Measurements from ENCODE around the gene BST1.

BST1 gene, protein sequence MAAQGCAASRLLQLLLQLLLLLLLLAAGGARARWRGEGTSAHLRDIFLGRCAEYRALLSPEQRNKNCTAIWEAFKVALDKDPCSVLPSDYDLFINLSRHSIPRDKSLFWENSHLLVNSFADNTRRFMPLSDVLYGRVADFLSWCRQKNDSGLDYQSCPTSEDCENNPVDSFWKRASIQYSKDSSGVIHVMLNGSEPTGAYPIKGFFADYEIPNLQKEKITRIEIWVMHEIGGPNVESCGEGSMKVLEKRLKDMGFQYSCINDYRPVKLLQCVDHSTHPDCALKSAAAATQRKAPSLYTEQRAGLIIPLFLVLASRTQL
- total RNA-seq = 0 to 0.61 (median 0.33) reads per million in 4 donors

GRCh38 chr4:15702941-15703403 lies at the start of gene BST1:
BST1 (plus strand) TSS chr4:15703065; CDS start chr4:15703145, 80 bp downstream.
- DNase-seq = peak in 4 of 5 donors; percentile 20 to 43 (median 26)

- no peak for DNase-seq
Observed at GRCh38 chr4:15653420-15653819, 49.4 kb upstream of the BST1 start.

GRCh38 chr4:15653864-15654592 lies 48.8 kb upstream of the BST1 start:
- peak in 1 of 5 donors; percentile 34 for DNase-seq

DNA sequence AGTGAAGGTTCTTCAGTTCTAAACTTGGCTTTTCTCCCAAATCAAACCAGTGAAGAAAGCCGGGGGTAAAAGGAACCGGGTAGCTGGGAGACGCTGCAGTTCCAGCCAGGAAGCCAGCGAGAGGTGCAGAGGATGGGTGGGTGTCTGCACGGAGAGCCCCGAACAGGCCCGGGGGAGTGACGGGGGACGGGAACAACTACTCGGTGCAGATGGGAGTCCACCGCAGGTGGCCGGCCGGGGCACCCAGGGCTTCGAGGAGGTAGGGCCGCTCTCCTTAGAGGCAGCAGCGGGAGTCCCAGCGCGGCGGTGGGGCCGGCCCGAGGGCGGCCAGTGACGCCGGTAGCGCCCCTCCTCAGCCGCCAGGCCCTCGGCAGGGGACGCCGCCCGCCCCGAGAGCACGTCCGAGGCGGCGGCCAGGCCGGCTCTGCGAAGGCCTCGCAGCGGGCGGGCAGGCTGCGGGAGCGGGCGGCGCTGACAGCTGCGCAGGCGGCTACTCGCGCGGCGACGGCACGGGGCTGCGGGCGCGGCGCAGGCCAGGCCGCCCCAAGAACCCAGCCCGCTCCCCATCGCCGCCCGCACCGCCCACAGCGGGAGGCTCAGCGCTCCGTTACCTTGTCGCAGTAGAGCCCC lies 48.2 kb upstream of the BST1 start:
- peak in 4 of 5 donors; percentile 11 to 36 (median 20) for DNase-seq

- peak; percentile 69 to 89 (median 74) for DNase-seq
Observed at GRCh38 chr4:15655223-15656037, 47.4 kb upstream of the BST1 start, which contains the start of gene FBXL5. FBXL5 (minus strand) TSS chr4:15655357; CDS start chr4:15655287, 70 bp downstream.

- no peak for DNase-seq
Observed at GRCh38 chr4:15656038-15656470, 46.8 kb upstream of the BST1 start.

- no peak for DNase-seq
Observed at GRCh38 chr4:15657366-15657765, 45.5 kb upstream of the BST1 start.

GRCh38 chr4:15658136-15658770 lies 44.6 kb upstream of the BST1 start:
- DNase-seq = no peak

GRCh38 chr4:15658781-15659180 lies 44.1 kb upstream of the BST1 start:
- DNase-seq = no peak

DNA sequence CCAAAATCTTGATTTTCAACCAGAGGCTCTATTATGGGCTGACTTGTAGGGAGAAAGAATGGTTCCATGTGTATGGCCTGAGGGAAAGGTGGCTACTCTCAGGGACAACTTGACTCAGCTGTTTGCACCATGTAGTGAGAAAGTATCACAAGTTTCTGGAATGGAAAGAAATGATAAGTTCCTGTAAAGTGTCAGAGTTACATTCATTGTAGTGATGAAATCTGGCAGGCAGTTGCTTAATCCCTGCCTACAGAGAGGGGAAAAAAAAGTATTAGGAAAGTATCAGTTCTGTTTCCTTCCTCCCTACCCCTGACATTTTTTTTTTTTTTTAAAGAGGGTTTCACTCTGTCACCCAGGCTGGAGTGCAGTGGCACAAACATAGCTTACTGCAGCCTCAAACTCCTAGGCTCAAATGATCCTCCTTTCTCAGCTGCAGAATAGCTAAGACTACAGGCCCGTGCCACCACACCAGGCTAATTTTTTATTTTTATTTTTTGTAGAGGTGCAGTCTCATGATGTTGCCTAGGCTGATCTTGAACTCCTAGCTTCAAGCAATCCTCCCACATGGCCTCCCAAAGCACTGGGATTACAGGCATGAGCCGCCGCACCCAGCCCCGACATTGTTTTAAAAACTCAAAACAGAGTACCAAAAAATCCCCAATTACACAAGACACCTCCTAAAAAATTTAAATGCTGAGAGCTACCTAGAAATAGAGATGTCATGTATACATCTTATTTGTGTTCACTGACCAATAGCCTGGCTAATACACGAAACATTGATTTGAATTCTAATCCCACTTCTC lies 42.9 kb upstream of the BST1 start:
- DNase-seq = peak in 1 of 5 donors; percentile 46

DNA sequence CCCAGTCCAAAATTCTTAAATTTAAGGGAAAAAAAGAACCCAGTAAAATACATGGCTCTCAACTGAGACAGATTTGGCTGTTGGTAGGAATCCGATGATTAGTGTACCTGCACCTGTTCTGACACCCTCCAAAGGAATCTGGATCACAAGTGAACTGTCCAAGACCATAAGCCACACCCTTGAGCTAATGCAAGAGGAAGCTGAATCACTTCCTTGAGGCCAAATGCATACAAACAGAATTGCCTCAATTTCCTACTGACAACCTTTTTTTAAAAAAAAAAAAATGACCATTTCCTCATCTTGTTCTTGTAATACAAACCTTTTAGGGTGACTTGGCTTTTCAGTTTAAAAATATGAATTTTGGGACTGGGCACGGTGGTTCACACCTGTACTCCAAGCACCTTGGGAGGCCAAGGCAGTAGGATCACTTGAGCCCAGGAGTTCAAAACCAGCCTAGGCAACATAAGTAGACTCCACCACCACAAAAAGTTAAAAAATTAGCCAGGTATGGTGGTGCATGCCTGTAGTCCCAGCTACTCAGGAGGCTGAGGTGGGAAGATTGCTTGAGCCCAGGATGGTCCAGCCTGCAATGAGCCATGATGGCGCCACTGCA lies 37.0 kb upstream of the BST1 start:
- peak in 1 of 5 donors; percentile 25 for DNase-seq

GRCh38 chr4:15667006-15667405 lies 35.9 kb upstream of the BST1 start:
- no peak for DNase-seq

DNA sequence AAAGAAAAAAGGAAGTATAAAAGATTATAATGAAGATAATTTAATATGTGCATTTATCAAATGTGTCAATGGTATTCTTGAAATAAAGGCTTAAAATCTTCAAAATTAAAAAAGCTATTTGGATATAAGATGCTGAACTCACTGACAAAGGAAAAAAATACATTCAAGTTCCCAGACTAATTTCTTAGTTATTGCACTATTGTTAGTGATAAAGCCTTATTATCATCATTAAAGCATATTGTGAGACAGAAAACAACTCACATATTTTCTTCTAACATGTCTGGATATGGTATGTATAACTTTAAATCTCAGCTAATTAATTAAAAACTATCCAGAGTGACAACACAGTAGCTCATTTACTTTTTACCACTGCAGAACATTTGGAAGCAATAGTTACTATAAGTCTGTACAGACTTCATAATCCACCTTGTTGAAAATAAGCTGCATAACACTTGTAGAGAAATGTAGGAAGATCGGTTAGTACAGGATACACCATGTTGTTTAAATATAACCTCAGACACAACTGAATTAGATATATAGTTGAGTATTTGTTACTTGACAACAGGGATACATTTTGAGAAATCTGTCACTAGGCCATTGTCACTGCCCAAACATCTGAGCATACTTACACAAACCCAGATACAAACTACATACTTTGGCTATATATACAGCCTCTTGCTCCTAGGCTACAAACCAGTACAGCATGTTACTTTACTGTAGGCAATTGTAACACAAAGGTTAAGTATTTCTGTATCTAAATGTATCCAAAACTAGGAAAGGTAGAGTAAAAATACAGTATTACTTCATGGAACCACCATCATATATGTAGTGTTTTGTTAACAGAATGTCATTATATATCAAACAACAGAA lies 34.1 kb upstream of the BST1 start:
- DNase-seq = no peak

- no peak for DNase-seq
Observed at GRCh38 chr4:15670576-15670975, 32.3 kb upstream of the BST1 start.

GRCh38 chr4:15672101-15672500 lies 30.8 kb upstream of the BST1 start:
- no peak for DNase-seq

DNA sequence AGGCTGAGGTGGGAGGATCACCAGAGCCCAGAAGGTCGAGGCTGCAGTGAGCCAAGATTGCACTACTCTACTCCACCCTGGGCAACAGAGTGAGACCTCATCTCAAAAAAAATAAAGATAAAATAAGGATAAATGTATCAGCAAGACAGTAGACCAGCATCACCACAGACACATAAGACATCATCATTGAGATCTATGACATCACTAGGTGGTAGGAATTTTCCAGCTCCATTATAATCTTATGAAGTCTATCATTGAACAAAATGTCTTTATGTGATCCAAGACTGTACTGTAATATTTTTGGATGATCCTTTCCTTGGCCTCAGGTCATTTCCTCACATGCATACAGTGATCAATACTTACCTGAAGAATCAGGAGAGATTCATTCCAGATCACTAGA lies 29.5 kb upstream of the BST1 start:
- DNase-seq = no peak

GRCh38 chr4:15674046-15674445 lies 28.8 kb upstream of the BST1 start:
- DNase-seq = no peak

- no peak for DNase-seq
Observed at GRCh38 chr4:15674926-15675325, 27.9 kb upstream of the BST1 start.

DNA sequence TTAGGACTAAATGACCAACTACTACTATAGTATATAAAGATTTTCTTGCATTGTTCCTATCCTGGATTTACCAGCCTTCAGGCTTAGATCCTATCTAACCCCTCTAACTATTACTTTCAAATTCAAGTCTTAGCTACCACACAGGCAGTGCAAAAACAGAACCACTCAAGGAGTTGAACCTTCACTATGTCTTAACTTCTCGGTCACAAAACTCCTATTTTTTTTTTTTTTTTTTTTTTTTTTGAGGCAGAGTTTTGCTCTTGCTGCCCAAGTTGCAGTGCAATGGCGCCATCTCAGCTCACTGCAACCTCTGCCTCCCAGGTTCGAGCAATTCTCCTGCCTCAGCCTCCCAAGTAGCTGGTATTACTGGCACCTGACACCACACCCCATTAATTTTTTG lies 27.5 kb upstream of the BST1 start:
- no peak for DNase-seq

- no peak for DNase-seq
Observed at GRCh38 chr4:15676039-15676438, 26.8 kb upstream of the BST1 start.

All from T-helper 1 cell (primary cell).